NCI-H2196 (cell line): ENCODE measurements around the gene ALB.

ENCODE experiments used
- DNase-seq: peaks from one replicate; lab custom pipeline; 2025; ENCODE audit not compliant: unreplicated experiment; lab: John Stamatoyannopoulos, UW

ALB gene

DNA sequence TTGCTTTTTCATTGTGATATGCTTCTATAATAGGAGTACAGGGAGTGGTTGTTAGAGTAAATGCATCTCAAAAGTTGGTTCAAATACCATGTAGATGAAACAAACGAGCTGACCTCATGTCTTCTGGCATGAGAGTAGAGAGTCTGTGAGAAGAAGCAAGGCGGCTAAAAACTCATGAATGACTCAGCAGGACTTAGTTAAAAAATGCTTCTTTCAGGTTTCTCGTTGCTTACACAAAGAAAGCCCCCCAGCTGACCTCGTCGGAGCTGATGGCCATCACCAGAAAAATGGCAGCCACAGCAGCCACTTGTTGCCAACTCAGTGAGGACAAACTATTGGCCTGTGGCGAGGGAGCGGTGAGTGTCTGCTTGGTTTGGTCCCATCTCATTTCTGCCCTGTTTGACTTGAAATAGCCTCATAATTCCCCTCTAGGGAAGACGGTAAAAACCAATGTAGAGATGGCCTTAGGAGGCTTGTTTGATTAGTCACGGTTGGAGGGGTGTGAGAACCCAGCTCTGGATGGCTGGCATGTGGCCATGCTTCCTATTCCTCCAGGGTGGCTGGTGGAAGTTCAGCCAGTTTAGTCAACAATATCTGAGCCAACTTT, 46.4 kb downstream of the ALB start:
- DNase-seq = no peak

DNA sequence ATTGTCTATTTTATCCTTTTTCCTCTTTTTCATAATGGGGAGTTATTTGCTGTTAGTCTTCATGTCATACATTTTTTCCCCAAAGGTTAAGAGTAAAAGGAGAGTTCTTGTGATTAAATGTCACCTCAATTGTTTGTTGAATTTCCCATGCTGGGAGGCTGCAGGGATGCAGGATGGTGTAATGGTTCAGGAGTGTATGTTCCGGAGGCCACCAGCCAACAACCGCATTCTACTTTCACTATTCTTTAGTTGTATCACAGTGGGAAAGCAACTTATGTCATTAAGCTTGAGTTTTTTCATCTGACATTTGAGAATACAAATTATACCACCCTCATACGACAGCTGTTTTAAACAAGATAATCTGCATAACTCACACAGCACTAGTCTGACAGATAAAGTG, 47.3 kb downstream of the ALB start:
- no peak for DNase-seq

DNA sequence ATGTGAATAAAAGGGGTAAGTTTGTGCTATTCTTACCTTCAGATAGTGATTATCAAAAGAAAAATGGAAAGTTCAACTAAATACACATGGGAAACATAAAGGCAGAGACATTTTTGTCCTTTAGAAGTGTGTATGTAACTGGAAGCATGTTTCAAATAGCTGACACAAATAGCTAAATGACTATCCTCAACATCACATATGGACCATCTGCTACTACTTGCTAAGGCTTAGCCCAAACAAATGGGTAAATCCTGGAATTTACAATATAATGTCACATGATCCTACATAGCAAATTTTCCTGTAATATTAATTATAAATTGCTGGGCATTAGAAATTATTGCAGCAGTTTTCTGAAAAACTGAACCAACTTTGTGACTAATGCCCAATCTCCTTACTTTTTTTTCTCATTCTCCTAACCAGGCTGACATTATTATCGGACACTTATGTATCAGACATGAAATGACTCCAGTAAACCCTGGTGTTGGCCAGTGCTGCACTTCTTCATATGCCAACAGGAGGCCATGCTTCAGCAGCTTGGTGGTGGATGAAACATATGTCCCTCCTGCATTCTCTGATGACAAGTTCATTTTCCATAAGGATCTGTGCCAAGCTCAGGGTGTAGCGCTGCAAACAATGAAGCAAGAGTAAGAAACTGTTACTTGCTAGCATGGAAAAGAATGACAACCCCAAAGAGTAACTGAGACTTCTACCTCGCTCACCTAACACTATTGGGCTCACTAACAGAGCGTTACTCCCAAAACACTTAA, 48.1 kb downstream of the ALB start:
- DNase-seq = no peak

- no peak for DNase-seq
Measured at GRCh38 chr4:73452953-73453700, 49.0 kb downstream of the ALB start.

DNA sequence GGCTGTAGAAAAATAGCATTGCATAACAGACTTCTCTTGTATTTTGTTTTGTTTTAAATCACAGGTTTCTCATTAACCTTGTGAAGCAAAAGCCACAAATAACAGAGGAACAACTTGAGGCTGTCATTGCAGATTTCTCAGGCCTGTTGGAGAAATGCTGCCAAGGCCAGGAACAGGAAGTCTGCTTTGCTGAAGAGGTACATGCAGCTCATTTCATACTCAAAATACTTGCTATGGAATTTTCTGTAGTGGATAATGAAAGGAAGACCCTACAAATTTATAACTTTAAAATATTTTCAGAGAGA, 49.6 kb downstream of the ALB start:
- DNase-seq = no peak

GRCh38 chr4:73454920-73455319, 50.8 kb downstream of the ALB start:
- DNase-seq = no peak

GRCh38 chr4:73456177-73457022, 52.3 kb downstream of the ALB start:
- no peak for DNase-seq

DNA sequence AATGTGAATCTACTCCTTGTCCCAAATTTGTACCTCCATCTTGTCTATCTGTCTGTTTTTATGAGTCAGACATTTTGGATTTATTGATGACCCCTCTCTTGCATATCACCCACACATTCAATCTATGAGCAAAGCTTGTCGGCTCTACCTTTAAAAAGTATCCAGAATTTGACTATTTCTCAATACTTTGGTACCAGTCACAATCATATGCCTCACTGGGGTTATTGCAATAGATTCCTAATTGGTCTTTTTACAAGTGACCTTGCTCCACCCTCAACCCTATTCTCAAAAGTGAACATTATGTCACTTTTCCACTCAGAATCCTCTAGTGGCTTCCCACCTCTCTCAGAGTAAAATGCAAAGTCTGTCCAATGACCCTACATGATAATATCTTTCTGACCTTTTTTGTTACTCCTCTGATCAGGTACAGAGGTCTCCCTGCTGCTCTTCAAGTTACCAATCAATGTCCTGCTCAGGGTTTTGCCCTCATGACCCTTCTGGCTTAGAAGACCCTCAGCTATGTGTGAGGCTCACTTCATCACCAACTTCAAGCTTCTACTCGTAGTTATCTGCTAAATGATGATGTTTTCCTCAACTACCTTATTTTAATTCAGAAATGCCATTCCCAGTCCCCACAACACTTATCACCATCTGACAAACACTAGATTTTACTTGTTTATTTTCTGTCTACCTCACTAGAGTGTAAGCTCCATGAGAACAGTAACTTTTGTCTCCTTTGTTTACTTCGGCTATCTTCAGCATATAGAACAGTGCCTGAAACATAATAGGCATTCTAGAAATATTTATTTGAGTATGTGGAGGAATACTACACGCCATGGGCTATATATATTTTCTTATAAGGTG, 54.3 kb downstream of the ALB start:
- DNase-seq = no peak

DNA sequence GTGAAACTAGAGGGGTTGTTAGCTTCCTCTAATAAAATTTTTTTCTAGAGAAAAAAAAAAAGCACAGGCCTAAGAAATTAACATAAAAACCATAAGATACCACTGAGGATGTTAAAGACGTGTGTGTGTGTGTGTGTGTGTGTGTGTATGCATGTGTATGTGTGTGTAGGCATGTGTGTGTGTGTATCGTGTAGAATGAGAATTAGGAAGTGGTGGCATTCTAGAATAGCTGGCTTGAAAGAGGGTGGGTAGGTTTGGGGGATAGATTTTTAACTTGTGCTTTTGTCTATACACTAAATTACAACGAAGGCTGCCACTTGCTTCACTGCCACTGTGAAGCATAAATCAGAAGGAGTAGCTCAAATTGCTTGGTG, 54.9 kb downstream of the ALB start:
- DNase-seq = no peak

DNA sequence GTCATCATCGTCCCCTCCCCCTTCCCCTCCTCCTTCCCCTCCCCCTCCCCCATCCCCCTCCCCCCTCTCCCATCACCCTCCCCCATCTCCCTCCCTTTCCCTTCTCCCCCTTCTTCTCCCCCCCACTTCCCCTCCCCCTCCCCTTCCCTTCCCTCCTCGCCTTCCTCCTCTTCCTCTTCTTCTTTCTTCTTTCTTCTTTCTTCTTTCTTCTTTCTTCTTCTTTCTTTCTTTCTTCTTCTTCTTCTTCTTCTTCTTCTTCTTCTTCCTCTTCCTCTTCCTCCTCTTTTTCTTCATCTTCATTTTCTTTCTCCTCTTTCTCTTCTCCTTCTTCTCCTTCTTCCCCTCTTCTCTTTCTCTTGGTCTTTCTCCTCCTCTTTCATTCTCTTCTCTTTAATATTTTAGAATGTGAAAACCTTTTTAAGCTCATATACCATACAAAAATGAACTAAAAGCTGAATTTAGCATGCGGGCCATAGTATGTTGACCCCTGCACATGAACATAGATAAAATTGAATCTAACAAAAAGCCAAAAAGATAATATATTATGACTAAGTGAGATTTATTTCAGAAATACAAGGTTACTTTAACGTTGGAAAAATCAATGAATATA, 56.9 kb downstream of the ALB start:
- no peak for DNase-seq

DNA sequence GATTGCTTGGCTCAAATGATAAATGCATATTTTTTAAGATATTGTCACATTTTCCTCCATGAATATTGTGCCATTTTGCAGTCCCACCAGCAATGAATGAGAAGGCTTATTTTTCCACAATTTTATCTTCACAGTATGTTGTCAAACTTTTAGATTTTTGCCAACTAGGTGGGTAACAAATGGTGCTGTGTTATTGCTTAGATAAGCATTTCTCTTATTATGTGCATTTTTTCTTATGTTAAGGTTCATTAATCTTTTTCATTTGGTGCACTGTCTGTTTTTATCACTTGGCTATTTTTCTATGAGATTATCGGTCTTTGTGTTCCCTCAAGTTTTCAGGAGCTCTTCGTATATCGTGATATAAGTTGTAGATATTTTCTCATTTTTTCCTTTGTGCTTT, 64.1 kb downstream of the ALB start:
- DNase-seq = no peak

DNA sequence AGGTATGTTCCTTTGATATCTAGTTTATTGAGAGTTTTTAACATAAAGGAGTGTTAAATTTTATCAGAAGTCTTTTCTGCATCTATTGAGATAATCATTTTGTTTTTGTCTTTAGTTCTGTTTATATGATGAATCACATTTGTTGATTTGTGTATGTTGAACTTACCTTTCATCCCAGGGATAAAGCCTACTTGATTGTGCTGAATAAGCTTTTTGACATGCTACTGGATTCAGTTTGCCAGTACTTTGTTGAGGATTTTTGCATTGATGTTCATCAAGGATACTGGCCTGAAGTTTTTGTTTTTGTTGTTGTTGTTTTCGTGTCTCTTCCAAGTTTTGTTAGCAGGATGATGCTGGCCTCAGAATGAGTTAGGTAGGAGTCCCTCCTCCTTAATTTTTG, 66.6 kb downstream of the ALB start:
- DNase-seq = no peak
